GM18505 (cell line): ENCODE results near the gene CAPN8.
A peak's percentile ranks its signal among the peaks of the same experiment; 100 is the strongest.

Experiments used
- ATAC-seq: cut with Tn5 transposase; IDR thresholded peaks from one replicate; pipeline ENCODE4 v1.9.1; 2021; ENCODE audit not compliant: unreplicated experiment
- POLR2A ChIP-seq: IDR thresholded peaks from 4 replicates; pipeline ENCODE4 v1.6.1; 2011; ENCODE audit warnings: borderline replicate concordance; ENCODE audit not compliant: insufficient read depth, insufficient read length; ENCODE audit errors: extremely low read depth

Gene CAPN8

GRCh38 chr1:223665592-223666312, at the start of gene CAPN8:
Gene CAPN8, minus strand, starts transcription at chr1:223665701. Its CDS starts 55 bp downstream, at chr1:223665646.
- no peak for TF ChIP-seq POLR2A
- no peak for ATAC-seq

GRCh38 chr1:223714849-223715603, 49.5 kb upstream of the CAPN8 start:
- TF ChIP-seq POLR2A: no peak
- ATAC-seq: no peak

- no peak for TF ChIP-seq POLR2A
- no peak for ATAC-seq
Observed at GRCh38 chr1:223714421-223714724, 48.9 kb upstream of the CAPN8 start.

GRCh38 chr1:223713546-223714420, 48.3 kb upstream of the CAPN8 start:
- ATAC-seq: no peak
- no peak for TF ChIP-seq POLR2A

- TF ChIP-seq POLR2A: no peak
Observed at GRCh38 chr1:223712850-223713474, 47.5 kb upstream of the CAPN8 start.

GRCh38 chr1:223712194-223712849, 46.8 kb upstream of the CAPN8 start, which contains the start of gene CAPN2:
Gene CAPN2, plus strand, starts transcription at chr1:223712539. Its CDS starts 102 bp downstream, at chr1:223712641.
- TF ChIP-seq POLR2A: peak; percentile 35
- peak; percentile 62 for ATAC-seq

More at GRCh38 chr1:223712850-223713474, 47.5 kb upstream of the CAPN8 start:
- ATAC-seq: peak; percentile 32

- ATAC-seq: no peak
- TF ChIP-seq POLR2A: no peak
Observed at GRCh38 chr1:223711747-223712193, 46.3 kb upstream of the CAPN8 start.

GRCh38 chr1:223711173-223711572, 45.7 kb upstream of the CAPN8 start:
- TF ChIP-seq POLR2A: no peak
- no peak for ATAC-seq

- TF ChIP-seq POLR2A: no peak
- no peak for ATAC-seq
Observed at GRCh38 chr1:223710179-223711133, 45.0 kb upstream of the CAPN8 start.

- no peak for TF ChIP-seq POLR2A
- ATAC-seq: no peak
Observed at GRCh38 chr1:223709598-223709997, 44.1 kb upstream of the CAPN8 start.

GRCh38 chr1:223708651-223709268, 43.3 kb upstream of the CAPN8 start:
- TF ChIP-seq POLR2A: no peak
- ATAC-seq: no peak
